Tibial nerve (tissue), 4 donors: Measurements from ENCODE around the gene GSG1L.

Experiments used
- CTCF ChIP-seq, 5 experiments: fragments of 200-600 bp in 3 of 5; fragments of 450-650 bp in 2 of 5; sonication (generic) in 3 of 5; IDR thresholded peaks; one replicate each; pipeline ENCODE4 v1.5.1; 2016 to 2019; ENCODE audit warnings: antibody characterized with exemption in 5 of 5, mild to moderate bottlenecking in 3 of 5, moderate library complexity in 2 of 5
- EP300 ChIP-seq, 2 donors: sonication (generic); formaldehyde crosslinking; IDR thresholded peaks; one replicate each; pipeline ENCODE4 v1.6.1; 2017; ENCODE audit warnings: antibody characterized with exemption in 2 of 2, mild to moderate bottlenecking in 1 of 2

GRCh38 chr16:27951489-27952120 is 111.9 kb downstream of the GSG1L start:
- no peak for TF ChIP-seq CTCF (IDR thresholded peaks at IDR 0.05)
- TF ChIP-seq EP300 (IDR thresholded peaks at IDR 0.05), result no peak
